ENCODE measurements around the gene DOCK4.

The DOCK4 gene

DNA sequence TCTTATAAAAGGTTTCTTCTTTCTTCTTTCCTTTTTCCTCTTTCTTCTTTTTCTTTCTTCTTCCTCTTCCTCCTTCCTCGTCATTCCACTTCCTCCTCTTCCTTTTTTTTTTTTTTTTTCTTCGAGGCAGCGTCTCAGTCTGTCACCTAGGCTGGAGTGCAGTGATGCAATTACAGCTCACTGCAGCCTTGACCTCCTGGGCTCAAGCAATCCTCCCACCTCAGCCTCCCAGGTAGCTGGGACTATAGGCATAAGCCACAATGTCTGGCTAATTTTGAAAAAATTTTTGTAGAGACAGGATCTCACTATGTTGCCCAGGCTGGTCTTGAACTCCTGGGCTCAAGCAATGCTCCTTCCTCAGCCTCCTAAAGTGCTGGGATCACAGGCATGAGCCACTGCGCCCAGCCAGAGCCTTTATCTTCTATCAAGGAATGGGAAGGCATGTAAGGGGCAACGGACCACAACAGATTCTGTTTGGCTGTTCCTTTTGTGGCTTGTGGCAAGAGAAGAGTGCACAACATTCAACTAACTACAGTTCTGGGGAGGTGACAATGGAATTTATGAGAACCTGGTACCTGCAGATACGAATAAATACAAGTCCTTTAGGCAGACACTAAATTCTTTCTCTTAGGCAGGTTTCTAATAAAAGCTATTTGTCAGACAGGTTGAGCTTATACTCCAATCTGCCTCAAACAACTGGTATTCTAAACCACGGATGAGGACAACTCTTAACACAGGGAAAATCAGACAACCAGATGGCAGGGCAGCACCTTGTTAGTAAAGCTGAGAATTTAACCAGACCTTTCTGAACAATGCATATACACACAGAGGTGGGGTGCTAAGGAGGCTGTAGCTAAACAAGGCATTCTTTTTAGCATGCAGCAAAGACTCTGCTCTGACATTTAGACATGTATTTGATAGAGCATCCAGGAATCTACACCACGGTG is 100.3 kb downstream of the DOCK4 start:
- DNase-seq, result peak; percentile 9

DNA sequence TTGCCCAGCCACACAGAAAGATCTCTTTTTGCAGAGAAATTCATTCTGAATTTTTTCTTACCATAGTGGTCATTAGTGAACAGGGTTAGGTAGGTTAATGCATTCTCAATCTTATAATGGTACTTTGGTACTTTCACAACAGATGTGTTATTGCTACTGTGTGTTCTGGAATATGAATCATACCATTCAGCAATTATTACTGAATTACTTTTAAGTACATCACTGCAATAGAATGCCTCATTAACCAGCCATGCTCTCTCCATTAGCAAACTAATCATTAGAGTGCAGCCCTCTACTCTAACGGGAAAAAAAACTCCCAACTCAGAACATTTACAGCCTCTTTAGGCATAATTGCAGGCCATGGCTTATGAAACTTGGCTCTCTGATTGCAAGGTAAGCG is 102.1 kb downstream of the DOCK4 start:
- no peak for DNase-seq

DNA sequence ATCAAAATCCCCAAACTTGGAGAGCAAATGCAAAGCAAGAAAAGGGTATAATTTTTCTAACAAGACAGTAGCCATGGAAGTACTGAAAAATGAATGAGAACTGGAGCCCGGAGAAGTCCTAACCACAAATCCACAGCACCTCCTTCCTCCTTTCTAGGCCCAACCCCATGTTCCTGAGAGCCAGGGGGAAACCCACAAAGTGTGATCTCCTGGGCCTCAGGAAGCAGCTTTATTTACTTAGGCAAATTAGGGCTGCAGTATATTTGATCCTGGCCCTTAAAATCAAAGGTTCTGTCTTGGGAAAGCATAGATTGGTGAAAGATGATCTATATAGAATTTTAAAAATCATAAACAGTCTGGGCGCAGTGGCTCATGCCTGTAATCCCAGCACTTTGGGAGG is 103.0 kb downstream of the DOCK4 start:
- no peak for DNase-seq

DNA sequence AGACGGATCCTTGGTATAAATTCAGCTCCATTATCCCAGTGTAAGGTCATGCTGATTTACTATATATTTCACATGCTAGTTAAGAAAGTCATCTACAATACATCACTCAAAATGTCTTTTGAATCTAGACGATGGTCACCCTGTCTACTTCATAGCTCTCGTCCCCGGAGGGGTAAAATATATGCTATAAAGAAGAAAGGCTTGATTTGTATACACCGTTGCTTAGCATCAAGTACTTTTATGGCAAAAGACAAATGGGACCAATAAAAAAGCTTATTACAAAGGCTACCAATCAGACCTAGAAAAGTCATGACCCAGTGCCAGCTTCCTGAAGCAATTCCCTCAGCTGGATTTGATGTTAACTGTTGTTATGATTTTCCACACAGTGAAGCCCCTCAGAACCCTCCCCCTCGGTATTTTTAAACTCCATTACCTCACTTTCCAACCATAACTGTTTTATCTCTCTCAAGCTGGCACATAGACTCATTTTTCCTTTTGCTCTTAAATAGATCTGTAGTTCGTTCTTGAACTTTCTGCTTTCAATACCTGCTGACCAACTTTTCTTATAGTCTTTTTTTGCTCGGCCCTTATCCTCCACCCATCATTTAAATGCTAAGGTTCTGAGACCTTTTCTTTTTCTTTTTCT is 104.9 kb downstream of the DOCK4 start:
- DNase-seq, result no peak

DNA sequence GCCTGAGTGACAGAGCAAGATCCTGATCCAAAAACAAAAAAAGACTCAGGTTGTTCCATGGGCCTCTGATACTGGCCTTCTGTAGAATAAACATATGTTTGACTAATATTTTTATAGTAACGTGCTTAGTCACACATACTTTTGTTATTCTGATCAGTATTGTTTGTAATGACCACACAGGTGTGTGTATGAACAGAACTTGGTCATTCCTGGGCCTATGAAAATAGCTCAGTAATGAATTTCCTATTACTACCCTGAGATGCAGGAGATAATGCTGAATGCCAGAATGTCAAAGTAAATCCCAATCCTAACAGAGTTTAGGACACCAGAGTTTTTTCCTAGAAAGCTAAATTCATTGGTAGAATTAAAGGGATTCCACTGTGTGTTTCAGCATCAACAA is 108.7 kb downstream of the DOCK4 start:
- DNase-seq, result no peak

DNA sequence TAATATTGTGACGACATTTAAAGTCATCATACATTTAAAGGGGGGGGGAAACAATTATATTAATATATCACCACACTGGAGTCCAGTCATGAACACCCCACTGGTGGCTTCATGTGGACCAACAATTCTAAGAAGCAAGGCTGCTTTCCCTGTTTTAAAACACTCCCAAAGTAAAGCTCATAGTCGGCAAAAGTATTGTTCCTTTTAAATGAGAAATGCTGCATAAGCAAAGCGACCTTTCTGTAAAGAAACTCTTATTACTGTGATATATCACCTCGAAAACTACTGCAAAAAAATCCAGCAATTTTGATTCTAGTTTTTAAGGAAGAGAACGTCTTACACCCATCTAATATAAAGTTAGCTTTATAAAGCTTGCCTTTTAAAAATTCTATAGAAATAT is 112.8 kb downstream of the DOCK4 start:
- no peak for DNase-seq

DNA sequence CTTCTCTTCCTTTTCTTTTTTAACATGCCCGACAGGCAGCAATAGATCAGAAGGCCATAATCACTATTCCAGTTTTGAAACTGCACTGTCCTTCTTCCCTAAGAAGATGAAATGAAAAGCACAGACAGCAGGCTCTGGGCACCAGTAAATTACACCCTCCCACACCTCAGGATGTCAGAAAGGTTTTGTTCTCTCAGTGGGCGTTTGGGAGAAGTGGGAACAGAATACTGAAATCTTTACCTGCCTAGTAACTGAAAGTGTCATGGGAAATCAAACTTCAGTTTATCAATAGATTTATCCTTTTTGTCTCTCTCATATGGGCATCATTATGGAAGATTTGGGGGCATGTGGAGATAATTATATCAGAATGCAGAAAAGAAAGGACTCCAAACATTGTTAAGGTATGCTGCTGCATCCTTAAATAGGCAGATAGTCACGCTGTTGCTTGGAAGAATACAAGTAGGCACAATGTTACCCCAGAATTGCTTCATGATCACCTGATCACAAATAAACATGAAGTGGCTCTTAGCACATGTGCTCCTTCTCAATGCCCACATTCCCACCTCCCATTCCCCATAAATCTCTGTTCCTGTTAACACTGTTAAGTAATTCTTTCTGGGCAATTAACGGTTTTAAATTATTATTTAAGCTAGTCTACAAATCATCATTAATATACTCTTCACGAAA is 113.3 kb downstream of the DOCK4 start:
- no peak for DNase-seq

DNA sequence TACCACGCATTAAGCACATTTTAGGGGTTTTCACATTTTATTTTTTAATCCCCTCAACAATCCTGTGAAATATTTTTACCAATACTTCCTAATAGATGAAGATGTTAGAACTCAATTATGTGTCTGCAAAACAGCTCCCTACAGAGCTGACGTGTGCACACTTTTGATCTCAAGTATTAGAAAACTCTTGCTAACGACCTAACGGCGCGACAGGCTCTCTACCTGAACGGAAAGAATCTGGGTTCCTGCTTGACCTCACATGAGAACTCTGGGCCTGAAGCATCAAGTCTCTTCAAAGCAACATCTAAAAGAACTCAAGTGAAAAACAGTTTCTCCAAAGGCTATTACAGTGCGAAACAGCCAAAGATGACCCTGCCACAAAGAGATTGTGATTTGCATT is 113.9 kb downstream of the DOCK4 start:
- no peak for DNase-seq

DNA sequence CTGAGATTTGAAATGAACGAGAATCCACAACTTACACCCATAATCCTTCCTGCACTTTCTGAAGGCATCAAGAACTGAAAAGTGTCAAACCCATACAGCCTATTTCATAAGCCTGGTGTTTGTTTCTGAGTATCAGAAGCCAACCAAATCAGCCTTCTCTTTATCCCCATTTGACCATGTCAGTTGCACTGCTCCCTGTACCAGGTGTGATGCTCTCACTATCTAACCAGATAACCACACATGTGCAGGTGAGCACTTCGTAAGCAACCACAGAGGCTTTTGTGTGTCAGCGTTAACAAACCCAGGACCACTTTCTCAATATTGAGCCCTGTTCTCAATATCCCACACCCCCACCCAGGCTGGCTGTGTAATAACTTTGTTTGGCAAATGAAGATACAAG is 114.4 kb downstream of the DOCK4 start:
- no peak for DNase-seq

DNA sequence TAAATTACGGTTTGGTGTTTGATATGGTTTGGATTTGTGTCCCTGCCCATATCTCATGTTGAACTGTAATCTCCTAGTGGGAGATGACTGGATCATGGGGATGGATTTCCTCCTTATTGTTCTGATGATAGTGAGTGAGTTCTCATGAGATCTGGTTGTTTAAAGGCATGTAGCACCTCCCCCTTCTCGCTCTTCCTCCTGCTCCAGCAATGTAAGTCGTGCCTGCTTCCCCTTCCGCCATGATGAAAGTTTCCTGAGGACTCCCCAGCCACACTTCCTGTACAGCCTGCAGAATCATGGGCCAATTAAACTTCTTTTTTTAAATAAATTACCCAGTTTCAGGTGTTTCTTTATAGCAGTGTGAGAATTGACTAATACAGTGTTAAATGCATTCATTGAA is 116.6 kb downstream of the DOCK4 start:
- no peak for DNase-seq

DNA sequence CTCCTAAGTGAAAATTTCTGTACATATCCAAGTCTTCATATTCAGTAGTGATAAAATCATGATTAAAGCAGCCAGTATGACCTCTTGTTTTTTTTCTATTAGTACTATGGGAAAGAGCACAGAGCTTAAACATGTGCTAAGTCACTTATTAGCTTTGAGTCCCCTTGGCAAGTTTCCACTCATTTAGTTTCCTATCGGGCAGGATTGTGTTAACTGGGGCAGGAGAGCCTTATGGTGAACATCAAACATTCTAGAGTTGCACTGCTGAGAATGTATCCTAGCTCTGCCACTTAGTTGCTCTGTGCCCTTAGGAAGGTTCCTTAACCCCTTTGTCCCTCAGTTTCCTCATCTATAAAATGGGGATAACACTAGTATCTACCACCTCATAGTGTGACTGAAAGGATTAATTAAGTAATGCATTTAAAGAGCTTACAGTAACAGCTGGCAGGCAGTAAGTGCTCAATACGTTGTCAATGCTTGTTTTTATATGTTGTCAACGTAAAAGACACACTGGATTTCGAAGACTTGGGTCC is 117.6 kb downstream of the DOCK4 start:
- DNase-seq, result no peak

DNA sequence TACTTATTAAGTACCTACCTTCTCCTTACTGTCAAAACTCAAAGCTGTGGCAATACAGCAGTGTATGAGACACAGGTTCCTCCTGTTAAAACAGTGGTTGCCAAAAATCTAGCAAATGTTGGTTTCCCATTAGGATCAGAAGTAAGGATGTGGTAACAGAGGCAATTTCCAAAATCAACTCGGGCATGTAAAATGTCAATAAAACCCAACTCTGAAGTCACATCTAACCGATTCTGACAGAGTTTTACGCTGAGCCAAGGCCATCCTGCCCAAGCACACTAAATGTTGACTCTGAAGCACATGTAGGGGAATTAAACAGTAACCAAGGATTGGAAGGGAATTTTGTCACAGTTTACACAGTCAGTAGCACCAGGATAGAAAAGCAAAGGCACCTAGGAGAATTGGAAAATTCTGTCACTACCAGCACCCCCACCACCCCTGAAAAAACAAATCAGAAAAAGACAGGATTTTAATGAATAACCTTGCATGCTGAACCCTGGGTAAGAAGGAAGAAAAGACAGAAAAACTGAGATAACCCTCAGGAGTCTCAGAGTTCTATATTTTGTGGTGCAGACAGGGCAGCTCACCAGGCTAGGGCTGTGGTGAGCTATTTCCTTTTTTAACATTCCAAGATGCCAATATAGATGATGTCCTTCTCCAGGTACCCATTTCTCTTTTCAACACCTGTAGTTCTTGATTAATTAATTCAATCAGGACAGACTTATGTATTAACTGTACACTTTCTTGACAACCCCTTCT is 119.5 kb downstream of the DOCK4 start:
- no peak for DNase-seq

DNA sequence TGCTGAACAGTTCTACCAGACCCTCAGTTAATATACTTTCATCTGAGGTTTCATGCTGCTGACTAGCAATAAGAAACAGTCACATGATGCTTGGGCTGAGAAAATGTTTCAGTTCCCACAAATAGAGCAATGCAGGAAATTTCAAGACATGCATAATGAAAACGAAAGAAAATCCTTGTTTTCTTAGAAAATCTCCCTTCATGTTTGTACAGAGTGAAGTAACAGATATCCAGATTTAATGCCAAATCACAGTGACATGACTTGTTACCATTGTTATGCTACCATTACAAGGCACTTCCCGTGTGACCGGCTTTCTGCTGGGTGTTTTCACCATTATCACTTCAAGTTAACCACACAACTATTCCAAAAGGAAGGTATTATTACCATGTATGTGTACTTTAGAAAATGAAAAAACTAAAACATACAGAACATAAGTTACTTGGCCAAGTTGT is 121.7 kb downstream of the DOCK4 start:
- no peak for DNase-seq

DNA sequence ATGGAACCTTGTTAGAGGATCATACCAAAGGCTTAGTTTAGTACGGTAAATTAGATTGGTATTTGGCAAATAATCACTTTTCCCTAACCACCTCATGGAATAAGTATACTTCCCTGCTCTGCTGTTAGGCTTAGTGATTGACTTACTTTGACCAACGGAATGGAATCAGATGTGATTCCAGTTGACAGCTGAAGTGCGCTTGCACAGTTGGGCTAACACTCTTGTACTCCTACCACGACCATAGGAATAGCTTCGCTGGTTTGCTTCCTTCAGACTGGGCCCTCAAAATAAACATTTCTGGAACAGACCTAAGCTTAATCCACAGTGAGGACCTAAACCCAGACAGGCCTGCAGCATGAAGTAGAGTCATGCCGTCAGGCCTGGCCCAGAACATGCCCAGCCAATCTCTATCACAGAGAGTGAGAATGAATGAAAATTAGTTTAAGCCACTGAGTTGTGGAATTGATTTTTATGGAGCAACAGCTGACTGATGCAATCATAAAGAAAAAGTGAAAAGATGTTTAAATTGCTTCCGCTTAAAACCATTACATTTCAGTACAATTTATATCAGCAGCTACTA is 122.3 kb downstream of the DOCK4 start:
- DNase-seq, result no peak

DNA sequence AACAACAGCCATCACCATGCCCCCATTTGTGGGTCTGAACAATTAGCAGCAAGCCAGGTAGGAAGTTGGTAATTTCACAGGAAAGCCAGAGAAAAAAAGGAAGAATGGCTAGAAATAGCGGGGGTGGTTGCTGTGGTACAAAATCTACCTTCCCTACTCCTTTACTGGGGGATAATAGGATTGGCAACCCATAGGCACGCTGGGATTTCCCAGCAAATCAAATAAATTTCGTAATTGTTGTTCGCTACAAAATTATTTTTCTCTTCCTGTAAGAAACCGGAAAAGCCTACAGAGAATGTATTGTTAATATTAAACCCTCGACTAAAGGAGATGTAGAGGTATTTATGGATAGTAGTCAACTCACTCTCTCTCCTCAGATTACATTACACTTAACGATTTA is 123.9 kb downstream of the DOCK4 start:
- no peak for DNase-seq

DNA sequence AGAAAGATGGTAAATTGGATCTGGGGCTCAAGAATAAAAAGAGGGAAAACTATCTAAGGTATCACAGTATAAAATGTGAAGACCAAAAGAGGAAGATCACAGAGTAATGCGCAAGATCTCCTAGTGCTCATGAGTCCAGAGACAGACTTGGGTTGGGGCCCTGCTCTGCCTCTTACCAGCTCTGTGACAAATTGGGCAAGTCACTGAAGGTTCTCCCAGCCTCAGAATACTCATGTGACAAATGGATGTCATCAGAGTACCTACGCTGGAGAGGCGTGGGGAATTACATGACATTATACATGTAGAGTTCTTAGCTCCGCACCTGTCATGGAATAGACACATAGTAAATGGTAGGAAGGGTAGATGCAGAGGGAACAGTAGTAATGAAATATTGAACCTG is 124.4 kb downstream of the DOCK4 start:
- DNase-seq, result no peak

DNA sequence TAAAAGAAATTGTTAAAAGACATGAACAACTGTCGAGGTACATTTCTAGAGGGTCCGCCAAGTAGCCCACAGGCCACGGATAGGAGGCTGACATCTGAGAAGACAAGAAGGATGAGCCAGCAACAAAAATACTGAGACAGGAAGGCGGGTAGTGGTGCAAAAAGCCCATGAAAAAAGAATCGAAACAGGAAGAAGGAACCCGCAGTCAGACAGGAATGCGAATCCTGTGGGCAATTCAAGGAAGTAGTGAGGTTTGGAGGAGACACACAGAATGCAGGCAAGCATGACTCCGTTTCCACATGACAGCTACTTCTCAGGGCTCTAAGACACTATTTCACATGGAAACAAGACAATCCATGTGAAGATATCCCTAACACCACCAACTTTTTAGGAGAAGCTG is 125.2 kb downstream of the DOCK4 start:
- DNase-seq, result no peak

DNA sequence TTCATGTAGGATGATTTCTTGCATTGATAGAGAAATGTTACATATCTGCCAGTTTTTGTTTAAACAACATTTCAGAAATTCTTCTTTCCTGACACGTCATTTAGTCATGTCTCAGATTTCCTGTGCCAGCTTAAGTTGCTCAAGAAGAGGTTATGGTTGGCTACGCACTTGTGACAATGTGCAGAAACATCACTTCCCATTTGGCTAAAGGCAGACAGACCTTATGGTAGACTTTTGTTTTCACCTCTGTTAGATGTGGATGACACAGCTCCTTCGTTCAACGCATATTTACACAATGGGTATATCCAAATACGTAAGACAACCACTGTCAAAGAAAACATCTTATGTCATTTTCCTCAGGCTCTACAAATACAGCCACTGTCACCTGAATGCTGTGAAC is 125.8 kb downstream of the DOCK4 start:
- DNase-seq, result no peak

DNA sequence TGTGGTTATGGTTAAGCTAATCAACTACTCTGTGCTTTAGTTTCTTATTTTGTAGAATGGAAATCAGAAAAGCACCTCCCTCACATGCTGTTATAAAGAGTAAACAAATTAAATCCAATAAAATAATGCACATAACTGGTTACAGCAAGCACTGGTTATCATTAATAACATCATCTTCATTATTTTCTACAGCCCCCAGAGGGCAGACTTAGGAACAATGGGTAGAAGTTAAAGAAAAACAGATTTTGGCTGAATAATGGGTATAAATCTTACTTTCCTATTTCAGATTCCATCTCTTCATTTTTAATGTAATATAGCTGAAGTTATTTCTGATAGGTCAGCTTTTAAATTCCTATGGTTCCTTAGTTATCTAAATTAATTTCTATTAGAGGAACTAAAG is 126.5 kb downstream of the DOCK4 start:
- DNase-seq, result no peak

DNA sequence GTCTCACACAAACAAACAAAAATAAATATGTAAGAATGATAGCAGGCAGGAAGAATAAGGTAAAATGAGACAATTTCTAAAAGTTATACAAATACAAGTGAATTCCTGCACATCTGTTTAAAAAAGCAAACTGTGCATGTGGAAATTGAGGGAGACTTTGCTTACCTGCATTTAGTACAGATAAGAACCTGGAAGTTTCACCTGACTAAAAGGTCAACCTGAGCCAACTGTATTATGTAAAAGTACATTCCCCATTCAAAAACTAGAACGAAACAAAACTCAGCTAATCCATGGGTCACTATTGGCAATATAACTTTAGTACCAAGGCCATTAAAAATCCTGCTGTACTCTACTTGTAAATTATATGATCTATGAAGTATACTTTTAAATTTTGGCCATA is 127.1 kb downstream of the DOCK4 start:
- no peak for DNase-seq

DNA sequence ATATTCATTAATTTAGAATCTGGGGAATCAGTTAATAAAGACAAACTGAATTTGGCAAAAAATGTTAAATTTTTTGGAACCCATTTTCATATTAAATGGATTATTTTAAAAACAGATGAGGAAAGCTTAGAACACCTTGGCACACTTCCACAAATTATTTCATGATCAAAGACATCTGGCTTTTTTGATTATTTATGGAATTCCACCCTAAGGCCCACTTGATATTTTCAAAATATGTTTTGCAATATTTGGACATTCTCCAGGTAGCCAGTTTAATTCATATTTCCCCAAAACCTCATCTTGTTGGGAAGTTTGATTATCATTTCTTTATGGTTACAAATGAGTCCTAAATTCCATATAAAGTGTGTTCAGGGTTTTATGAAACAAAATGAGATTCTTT is 129.9 kb downstream of the DOCK4 start:
- DNase-seq, result no peak

DNA sequence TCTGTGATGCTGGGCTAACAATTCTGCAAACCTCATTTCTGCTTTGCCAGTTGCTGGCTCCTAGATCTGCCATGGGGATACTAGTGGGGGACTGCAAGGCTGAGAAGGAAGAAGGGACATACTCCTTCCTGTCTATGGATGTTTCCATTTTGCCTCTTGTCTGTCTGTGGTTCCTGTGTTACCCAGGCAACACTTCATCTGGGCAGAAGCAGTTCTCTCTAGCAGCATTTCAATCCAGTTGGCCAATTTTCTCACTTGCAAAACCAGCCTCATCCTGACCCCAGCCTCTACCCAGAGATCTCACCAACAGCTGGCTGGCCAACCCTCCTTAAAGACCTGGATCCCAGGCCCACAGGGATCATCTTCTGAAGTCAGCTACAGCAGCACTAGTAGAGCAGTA is 131.7 kb downstream of the DOCK4 start:
- no peak for DNase-seq

All from NCI-H2171 (cell line).